Measurements from ENCODE around the gene DOK3.

DNA sequence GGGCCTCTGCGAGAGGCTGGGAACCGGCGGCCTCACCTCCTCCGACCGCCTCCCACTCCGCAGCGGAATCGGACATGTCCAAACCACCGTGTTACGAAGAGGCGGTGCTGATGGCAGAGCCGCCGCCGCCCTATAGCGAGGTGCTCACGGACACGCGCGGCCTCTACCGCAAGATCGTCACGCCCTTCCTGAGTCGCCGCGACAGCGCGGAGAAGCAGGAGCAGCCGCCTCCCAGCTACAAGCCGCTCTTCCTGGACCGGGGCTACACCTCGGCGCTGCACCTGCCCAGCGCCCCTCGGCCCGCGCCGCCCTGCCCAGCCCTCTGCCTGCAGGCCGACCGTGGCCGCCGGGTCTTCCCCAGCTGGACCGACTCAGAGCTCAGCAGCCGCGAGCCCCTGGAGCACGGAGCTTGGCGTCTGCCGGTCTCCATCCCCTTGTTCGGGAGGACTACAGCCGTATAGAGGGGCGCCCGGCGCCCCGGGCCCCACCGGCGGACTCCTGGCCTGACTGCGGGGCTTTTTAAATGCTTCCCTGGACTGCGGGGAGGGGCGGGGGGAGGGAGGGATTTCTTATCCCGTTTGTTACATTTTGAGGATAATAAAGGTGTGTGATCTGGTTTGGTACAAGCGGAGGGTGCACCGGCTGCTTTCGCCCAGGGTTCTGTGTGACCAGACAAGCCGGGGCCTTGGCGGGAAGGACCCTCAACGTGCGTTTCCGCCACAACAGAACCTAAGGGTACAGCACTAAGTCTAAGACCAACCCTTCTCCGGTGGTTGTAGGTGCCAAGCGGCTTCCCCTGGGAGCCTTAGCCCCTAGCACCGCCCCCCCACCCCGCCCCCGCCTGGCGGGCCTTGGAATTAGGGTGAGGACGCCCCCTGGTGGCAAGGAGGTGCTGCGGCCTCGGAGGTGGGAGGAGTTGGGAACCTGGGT lies 53.7 kb downstream of the DOK3 start:
- TF ChIP-seq, protein P1, sequence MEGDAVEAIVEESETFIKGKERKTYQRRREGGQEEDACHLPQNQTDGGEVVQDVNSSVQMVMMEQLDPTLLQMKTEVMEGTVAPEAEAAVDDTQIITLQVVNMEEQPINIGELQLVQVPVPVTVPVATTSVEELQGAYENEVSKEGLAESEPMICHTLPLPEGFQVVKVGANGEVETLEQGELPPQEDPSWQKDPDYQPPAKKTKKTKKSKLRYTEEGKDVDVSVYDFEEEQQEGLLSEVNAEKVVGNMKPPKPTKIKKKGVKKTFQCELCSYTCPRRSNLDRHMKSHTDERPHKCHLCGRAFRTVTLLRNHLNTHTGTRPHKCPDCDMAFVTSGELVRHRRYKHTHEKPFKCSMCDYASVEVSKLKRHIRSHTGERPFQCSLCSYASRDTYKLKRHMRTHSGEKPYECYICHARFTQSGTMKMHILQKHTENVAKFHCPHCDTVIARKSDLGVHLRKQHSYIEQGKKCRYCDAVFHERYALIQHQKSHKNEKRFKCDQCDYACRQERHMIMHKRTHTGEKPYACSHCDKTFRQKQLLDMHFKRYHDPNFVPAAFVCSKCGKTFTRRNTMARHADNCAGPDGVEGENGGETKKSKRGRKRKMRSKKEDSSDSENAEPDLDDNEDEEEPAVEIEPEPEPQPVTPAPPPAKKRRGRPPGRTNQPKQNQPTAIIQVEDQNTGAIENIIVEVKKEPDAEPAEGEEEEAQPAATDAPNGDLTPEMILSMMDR (IDR thresholded peaks at IDR 0.05) = peak; percentile 95
- TF ChIP-seq TCF7L2 (IDR thresholded peaks at IDR 0.05; ENCODE audit: low read depth, low read length) (no peak), SIN3A (IDR thresholded peaks at IDR 0.05; ENCODE audit: borderline replicate concordance, insufficient read depth, low read depth, low read length) (peak; percentile 22; the same call in 1 of the 2 replicates)
- TF ChIP-seq, protein P2, sequence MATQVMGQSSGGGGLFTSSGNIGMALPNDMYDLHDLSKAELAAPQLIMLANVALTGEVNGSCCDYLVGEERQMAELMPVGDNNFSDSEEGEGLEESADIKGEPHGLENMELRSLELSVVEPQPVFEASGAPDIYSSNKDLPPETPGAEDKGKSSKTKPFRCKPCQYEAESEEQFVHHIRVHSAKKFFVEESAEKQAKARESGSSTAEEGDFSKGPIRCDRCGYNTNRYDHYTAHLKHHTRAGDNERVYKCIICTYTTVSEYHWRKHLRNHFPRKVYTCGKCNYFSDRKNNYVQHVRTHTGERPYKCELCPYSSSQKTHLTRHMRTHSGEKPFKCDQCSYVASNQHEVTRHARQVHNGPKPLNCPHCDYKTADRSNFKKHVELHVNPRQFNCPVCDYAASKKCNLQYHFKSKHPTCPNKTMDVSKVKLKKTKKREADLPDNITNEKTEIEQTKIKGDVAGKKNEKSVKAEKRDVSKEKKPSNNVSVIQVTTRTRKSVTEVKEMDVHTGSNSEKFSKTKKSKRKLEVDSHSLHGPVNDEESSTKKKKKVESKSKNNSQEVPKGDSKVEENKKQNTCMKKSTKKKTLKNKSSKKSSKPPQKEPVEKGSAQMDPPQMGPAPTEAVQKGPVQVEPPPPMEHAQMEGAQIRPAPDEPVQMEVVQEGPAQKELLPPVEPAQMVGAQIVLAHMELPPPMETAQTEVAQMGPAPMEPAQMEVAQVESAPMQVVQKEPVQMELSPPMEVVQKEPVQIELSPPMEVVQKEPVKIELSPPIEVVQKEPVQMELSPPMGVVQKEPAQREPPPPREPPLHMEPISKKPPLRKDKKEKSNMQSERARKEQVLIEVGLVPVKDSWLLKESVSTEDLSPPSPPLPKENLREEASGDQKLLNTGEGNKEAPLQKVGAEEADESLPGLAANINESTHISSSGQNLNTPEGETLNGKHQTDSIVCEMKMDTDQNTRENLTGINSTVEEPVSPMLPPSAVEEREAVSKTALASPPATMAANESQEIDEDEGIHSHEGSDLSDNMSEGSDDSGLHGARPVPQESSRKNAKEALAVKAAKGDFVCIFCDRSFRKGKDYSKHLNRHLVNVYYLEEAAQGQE (IDR thresholded peaks at IDR 0.05; ENCODE audit: insufficient read depth in 1 of 2, low read depth in 2 of 2, low read length in 1 of 2) = no peak
